HEK293 (cell line): ENCODE data around the gene SLC44A5.
"Not testable (repeated sequence)": the region's sequence is repeated elsewhere in the genome, so short reads cannot be mapped to it uniquely, and the experiment has no call there.

ENCODE experiments used
- YY1 ChIP-seq: fragments of 450-650 bp; formaldehyde crosslinking; IDR thresholded peaks from 2 replicates; pipeline ENCODE4 v1.5.1; 2018; ENCODE audit warnings: missing biosample characterization, missing genetic modification characterization
- TF ChIP-seq, protein P1 (sequence below): fragments of 450-650 bp; formaldehyde crosslinking; IDR thresholded peaks from 2 replicates; pipeline ENCODE4 v1.5.1; 2016; ENCODE audit warnings: missing biosample characterization, missing genetic modification characterization

GRCh38 chr1:75261946-75262345, 349.0 kb downstream of the SLC44A5 start:
- TF ChIP-seq YY1 (tag by site-specific recombination), result not testable (repeated sequence)
- TF ChIP-seq, protein P1, sequence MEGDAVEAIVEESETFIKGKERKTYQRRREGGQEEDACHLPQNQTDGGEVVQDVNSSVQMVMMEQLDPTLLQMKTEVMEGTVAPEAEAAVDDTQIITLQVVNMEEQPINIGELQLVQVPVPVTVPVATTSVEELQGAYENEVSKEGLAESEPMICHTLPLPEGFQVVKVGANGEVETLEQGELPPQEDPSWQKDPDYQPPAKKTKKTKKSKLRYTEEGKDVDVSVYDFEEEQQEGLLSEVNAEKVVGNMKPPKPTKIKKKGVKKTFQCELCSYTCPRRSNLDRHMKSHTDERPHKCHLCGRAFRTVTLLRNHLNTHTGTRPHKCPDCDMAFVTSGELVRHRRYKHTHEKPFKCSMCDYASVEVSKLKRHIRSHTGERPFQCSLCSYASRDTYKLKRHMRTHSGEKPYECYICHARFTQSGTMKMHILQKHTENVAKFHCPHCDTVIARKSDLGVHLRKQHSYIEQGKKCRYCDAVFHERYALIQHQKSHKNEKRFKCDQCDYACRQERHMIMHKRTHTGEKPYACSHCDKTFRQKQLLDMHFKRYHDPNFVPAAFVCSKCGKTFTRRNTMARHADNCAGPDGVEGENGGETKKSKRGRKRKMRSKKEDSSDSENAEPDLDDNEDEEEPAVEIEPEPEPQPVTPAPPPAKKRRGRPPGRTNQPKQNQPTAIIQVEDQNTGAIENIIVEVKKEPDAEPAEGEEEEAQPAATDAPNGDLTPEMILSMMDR (tag by site-specific recombination), result not testable (repeated sequence)
